Activated CD4-positive, alpha-beta T cell treated with anti-CD3 and anti-CD28 coated beads, Interleukin-2, amount 10 ng/mL, durations not matched to agents 24 days and 14 days (primary cell): ENCODE measurements around the gene PTPRK. TPM values are rescaled to one million over a fixed set of nuclear protein-coding genes. Genes with fewer than 3 reads are reported as not detected.
A peak's percentile ranks its signal among the peaks of the same experiment; 100 is the strongest.

Experiments used
- DNase-seq: peaks from one replicate; pipeline ENCODE4 v3.0.0; 2022
- H3K27ac Mint-ChIP-seq: one replicate; pipeline ENCODE4 v1.8.0; 2022; ENCODE audit warnings: mild to moderate bottlenecking, mixed read lengths
- H3K27me3 Mint-ChIP-seq: one replicate; pipeline ENCODE4 v1.8.0; 2022; ENCODE audit warnings: mixed read lengths
- H3K36me3 Mint-ChIP-seq: one replicate; pipeline ENCODE4 v1.8.0; 2022; ENCODE audit warnings: low read depth, mild to moderate bottlenecking, mixed read lengths
- H3K4me1 Mint-ChIP-seq: one replicate; pipeline ENCODE4 v1.8.0; 2021; ENCODE audit warnings: mixed read lengths
- H3K4me3 Mint-ChIP-seq: one replicate; pipeline ENCODE4 v1.8.0; 2022; ENCODE audit warnings: mild to moderate bottlenecking, moderate library complexity, mixed read lengths
- H3K9me3 Mint-ChIP-seq: one replicate; pipeline ENCODE4 v1.8.0; 2021; ENCODE audit warnings: mixed read lengths
- intact Hi-C: fragments of 100-400 bp; cut with micrococcal nuclease; formaldehyde crosslinking; loops from one replicate; pipeline ENCODE4 v1.15.1; 2023
- total RNA-seq: library from RNA; stranded (reverse); gene quantifications from 2 replicates; pipeline ENCODE4 v1.2.3, GENCODE V29; 2022

The PTPRK gene
- total RNA-seq = 3.6 and 5.4 TPM in 2 replicates

DNA sequence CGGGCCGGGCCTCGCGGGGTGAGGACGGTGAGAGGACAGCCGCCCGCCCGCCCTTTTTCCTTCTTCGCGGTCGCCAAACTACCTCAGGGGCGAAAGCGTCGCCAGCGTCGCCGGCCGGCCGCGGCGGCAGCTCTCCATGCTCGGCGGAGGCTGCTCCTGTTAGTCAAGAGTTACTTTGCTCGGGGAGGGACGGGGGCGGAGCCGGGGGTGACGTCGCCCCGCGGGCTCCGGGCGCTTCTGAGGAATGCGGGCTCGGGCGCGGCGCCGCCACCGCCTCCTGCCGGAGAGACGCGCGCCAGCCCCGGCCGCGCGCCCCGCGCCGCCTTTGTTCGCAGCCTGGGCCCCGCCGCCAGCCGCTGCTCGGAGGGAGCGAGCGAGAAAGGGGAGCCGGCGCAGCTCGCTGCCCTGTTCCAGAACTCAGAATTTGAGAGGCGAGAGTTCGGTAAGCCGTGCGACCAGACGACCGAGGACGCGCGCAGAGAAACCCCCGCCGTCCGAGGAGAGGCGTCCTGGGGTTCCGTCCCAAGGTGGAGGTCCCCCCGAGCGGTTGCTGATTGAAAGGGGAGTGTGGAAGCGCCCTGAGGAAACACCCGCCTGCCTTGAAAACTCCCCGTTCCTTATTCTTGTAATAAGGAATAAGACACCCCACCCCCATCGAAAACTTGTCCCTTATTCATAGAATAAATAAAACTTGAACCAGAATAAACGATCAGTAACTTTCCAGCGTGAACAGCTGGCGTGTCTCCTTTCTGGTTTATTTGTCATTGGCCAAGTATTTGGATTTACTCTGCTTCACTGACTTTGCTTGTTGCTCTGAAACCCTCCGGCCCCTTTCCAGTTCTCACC, at the start of gene PTPRK:
Gene PTPRK (minus strand): TSS at position 164 of the 846 bp plus-strand sequence. CDS start 241 bp downstream, outside the sequence.
- Mint-ChIP-seq H3K9me3 (no peaks in the 10 kb centered on the region), H3K4me3 (peak within 1 kb of the TSS; percentile 96), H3K36me3 (no peaks in the 10 kb centered on the region), H3K27ac (peak within 1 kb of the TSS; percentile 84), H3K4me1 (peaks cover 19% of the 10 kb centered on the region), H3K27me3 (peaks cover 75% of the 10 kb centered on the region)
- intact Hi-C loops = loop anchor here (5.0 to 10.0 kb wide), 3 partner anchors 137 to 666 kb away; no protein-coding TSS in a partner anchor
- DNase-seq = peak; percentile 96

DNA sequence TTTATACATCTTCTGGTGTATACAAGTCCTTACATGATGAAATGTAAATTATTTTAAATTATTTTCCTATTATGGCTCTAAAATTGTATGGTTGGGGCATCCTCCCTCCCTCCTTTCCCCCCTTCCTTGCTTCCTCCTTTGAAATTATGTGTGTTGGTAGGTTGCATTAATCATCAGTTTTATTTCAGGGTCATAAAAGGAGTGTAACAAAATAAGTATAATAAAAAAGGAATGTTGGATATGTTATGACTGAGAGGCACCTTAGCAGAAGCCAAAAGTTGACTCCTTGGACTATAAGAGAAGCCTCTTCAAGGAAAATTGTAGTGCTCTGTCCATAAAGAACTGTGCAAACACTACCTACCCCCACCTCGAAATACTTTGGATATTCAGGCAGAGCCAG, 46.6 kb upstream of the PTPRK start:
- Mint-ChIP-seq H3K4me1 (peaks cover 5% of the 10 kb centered on the region), H3K9me3 (peaks cover 3% of the 10 kb centered on the region), H3K36me3 (no peaks in the 10 kb centered on the region), H3K27ac (no peak overlapping the region), H3K27me3 (peaks cover 4% of the 10 kb centered on the region), H3K4me3 (no peak overlapping the region)
- intact Hi-C loops = no loop called here
- no peak for DNase-seq

DNA sequence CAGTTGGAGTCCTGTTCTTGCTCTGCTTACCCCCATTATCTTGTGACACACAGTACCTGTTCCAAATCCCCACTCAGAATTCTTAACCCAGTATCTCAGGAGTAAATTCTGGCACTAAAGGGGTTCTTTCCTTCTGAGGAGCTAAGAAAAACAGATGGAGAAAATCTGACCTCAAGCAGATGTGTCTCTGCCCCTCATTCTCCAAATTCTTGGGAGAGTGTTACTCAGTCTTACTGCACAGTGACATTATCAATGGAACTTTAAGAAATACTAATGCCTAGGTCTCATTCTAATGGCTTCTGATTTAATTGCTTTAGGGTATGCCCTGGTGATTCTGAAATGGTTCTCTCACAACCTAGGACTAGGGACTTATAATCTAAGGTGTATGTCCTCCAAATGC, 40.6 kb upstream of the PTPRK start:
- Mint-ChIP-seq H3K36me3 (no peaks in the 10 kb centered on the region), H3K4me3 (no peak overlapping the region), H3K27me3 (peaks cover 6% of the 10 kb centered on the region), H3K27ac (no peak overlapping the region), H3K9me3 (peaks cover 3% of the 10 kb centered on the region), H3K4me1 (no peaks in the 10 kb centered on the region)
- no peak for DNase-seq
- intact Hi-C loops = no loop called here

DNA sequence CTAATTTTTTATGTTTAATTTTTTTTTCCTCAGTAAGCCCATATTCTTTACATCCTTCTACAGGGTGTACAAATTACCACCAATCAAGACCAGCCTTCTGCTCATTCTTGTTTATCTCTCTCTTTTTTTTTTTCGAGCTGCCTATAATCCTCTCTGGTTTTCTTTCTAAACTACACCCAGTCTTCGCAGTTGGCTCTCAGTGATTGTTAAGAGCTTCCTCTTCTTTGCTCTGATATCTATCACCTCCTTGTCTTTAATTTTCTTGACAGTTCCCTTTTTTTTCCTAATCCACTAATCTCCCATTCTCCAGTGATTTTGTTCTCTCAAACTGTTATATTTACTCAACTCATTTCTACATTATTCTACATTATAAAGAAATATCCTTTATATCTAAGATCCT, 38.5 kb upstream of the PTPRK start:
- intact Hi-C loops = no loop called here
- no peaks in the 10 kb centered on the region for H3K4me1 Mint-ChIP-seq
- H3K36me3 Mint-ChIP-seq = no peaks in the 10 kb centered on the region
- no peak for DNase-seq
- peaks cover 7% of the 10 kb centered on the region for H3K27me3 Mint-ChIP-seq
- no peak overlapping the region for H3K27ac Mint-ChIP-seq
- H3K4me3 Mint-ChIP-seq = no peak overlapping the region
- peaks cover 3% of the 10 kb centered on the region for H3K9me3 Mint-ChIP-seq

DNA sequence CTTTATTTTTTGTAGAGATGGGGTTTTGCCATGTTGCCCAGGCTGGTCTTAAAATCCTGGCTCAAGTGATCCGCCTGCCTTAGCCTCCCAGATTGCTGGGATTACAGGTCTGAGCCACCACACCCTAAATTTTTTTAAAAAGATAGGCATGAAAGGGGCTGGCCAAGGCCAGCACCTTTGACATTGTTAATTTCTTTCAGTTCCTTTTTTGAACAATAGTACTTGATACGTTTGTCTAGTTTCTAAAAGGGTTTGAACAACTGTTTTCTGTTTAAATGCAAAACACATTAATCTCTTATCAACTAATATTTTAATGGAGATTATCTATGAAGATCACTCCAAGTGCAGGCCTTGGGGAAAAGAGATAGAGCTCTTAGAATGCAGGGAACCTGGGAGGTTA, 37.6 kb upstream of the PTPRK start:
- no peak overlapping the region for H3K27ac Mint-ChIP-seq
- H3K27me3 Mint-ChIP-seq = peaks cover 9% of the 10 kb centered on the region
- H3K9me3 Mint-ChIP-seq = peaks cover 3% of the 10 kb centered on the region
- no peak for DNase-seq
- H3K4me3 Mint-ChIP-seq = no peak overlapping the region
- intact Hi-C loops = no loop called here
- no peaks in the 10 kb centered on the region for H3K4me1 Mint-ChIP-seq
- no peaks in the 10 kb centered on the region for H3K36me3 Mint-ChIP-seq

DNA sequence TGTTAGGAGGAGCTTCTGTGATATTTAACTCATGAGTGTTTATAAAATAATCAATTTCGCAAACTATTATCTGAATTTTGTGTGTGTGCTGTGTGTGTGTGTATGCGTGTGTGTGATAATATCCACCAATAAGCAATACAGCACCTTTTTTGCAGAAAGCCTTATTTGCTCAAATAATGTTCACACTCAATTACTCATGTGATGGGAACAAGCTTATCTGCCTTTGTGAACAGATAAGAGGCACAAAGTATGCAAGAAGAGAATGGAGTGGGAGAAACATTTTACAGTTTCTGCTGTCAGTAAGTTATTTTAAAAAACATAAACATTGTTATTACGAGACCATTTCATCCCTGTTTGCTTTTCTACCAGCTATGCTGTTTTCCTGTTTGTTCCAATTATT, 36.7 kb upstream of the PTPRK start:
- H3K27me3 Mint-ChIP-seq = peaks cover 10% of the 10 kb centered on the region

DNA sequence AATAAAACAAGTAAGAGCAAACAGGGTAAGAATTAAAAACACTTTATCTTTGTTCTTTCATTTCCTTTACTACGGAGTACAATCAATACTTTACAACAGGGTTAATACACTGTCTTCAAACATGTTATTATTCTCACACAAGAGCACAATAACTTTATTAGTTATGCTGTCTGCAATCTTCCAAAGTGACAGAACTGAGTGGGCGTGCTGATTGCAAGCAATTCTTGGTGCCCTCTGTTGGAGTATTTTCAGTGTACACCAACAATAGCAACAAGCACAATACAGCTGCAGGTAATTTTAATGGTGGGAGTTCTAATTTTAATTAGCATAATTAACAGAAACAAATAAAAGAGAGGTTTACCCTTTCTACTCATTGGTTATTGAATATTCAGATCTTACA, 33.9 kb upstream of the PTPRK start:
- no peak for DNase-seq
- Mint-ChIP-seq H3K27me3 (peaks cover 8% of the 10 kb centered on the region), H3K4me3 (no peak overlapping the region), H3K9me3 (no peaks in the 10 kb centered on the region), H3K36me3 (no peaks in the 10 kb centered on the region), H3K4me1 (no peaks in the 10 kb centered on the region), H3K27ac (no peak overlapping the region)
- intact Hi-C loops = no loop called here

More for the DNA sequence above, 36.7 kb upstream of the PTPRK start:
- no peak for DNase-seq
- Mint-ChIP-seq H3K4me1 (no peaks in the 10 kb centered on the region), H3K4me3 (no peak overlapping the region), H3K9me3 (no peaks in the 10 kb centered on the region), H3K27ac (no peak overlapping the region), H3K36me3 (no peaks in the 10 kb centered on the region)
- intact Hi-C loops = no loop called here

DNA sequence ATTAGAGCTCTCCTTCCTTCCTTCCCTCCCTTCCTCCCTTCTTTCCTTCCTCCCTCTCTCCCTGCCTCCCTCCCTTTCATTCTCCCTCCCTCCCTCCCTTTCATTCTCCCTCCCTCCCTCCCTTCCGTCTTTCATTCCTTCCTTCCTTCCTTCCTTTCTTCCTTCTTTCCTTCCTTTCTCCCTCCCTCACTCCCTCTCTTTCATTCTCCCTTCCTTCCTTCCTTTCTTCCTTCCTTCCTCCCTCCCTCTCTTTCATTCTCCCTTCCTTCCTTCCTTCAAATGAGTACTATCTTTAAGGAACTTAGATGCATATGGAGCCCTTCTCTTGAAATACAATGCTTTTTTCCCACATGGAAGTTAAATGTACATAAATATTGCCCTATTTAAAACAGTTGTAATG, 20.9 kb upstream of the PTPRK start:
- Mint-ChIP-seq H3K27me3 (peaks cover 7% of the 10 kb centered on the region), H3K36me3 (no peaks in the 10 kb centered on the region), H3K4me3 (no peak overlapping the region), H3K27ac (no peak overlapping the region), H3K9me3 (no peaks in the 10 kb centered on the region), H3K4me1 (no peaks in the 10 kb centered on the region)
- intact Hi-C loops = no loop called here
- DNase-seq = no peak

DNA sequence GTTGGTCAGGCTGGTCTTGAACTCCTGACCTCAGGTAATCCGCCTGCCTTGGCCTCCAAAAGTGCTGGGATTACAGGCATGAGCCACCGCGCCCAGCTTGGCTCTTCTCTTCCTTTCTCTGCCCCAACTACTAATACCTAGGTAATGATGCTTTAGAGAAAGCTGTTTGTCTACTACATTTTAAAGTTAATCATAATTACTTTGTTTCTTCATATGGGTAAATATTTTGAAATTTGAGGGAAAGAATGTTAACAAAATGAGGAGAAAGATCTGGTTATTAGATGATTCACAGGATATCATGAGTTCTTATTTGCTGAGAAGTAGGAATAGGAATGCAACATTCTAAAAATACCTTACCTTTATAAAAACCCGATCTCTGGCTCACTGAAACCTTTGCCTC, 18.4 kb upstream of the PTPRK start:
- H3K4me1 Mint-ChIP-seq = no peaks in the 10 kb centered on the region
- DNase-seq = no peak
- no peaks in the 10 kb centered on the region for H3K36me3 Mint-ChIP-seq
- H3K27me3 Mint-ChIP-seq = peaks cover 12% of the 10 kb centered on the region
- no peak overlapping the region for H3K4me3 Mint-ChIP-seq
- intact Hi-C loops = no loop called here
- no peak overlapping the region for H3K27ac Mint-ChIP-seq
- H3K9me3 Mint-ChIP-seq = no peaks in the 10 kb centered on the region

DNA sequence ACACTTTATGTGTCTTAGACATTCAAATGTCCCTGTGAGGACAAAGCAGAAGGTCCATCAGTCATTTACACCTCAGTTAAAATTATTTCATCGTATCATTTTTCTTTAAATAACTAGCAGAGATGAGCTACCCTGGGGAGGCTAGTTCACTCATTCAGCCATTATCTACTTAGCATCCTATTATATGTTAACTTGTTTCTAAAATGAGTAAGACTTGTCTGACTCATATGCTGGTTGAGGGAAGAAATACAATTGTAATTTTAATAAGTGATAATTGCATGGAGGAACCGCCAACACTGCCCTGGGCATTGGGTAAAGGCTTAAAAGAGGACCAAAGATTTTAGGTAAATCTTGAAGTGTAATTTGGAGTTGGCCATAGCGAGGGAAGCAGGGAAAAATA, 12.4 kb upstream of the PTPRK start:
- Mint-ChIP-seq H3K4me1 (peaks cover 3% of the 10 kb centered on the region), H3K4me3 (no peak overlapping the region), H3K27me3 (peaks cover 15% of the 10 kb centered on the region), H3K27ac (no peak overlapping the region), H3K9me3 (no peaks in the 10 kb centered on the region), H3K36me3 (no peaks in the 10 kb centered on the region)
- intact Hi-C loops = no loop called here
- DNase-seq = no peak

DNA sequence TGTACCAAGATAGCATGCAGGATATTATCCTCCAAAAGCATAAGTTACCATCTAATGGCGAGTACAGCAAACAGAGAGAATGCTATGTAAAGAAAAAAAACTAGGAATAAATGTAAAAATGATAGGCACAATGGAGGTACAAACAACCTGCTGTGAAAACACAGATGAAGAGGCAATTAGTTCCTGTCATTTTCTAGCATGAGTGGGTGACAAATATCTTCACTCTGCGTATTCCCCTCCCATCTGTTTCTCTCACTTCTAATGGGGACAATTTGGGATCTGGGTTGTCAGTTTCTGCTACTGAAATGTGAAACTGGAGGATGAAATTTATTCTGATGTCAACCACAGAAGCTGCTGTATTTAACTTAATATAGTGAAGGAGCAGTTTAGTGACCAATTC, 11.7 kb upstream of the PTPRK start:
- DNase-seq = no peak
- Mint-ChIP-seq H3K36me3 (no peaks in the 10 kb centered on the region), H3K4me1 (peaks cover 3% of the 10 kb centered on the region), H3K4me3 (no peak overlapping the region), H3K27ac (no peak overlapping the region), H3K27me3 (peaks cover 17% of the 10 kb centered on the region), H3K9me3 (no peaks in the 10 kb centered on the region)
- intact Hi-C loops = no loop called here

DNA sequence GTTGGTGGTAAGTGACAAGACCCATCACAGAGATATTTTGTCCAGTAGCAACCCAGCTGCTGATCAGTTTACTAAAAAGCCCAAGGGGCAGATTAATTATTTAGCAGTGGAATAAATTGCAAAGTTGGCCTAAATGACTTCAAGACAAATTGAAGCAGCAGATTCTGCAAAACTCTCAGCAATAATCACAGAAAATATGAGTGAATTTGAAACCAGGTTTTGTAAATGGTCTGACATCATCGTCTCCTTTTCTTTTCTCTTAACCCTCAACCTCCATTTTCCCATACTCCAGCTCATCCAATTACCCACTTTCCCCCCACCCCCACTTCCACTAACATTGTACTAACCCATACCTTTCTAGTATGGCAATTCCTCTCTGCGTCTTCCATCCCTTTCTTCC, 11.3 kb upstream of the PTPRK start:
- H3K9me3 Mint-ChIP-seq = no peaks in the 10 kb centered on the region
- no peak for DNase-seq
- intact Hi-C loops = no loop called here
- peaks cover 3% of the 10 kb centered on the region for H3K4me1 Mint-ChIP-seq
- no peak overlapping the region for H3K4me3 Mint-ChIP-seq
- no peak overlapping the region for H3K27ac Mint-ChIP-seq
- peaks cover 17% of the 10 kb centered on the region for H3K27me3 Mint-ChIP-seq
- H3K36me3 Mint-ChIP-seq = no peaks in the 10 kb centered on the region

DNA sequence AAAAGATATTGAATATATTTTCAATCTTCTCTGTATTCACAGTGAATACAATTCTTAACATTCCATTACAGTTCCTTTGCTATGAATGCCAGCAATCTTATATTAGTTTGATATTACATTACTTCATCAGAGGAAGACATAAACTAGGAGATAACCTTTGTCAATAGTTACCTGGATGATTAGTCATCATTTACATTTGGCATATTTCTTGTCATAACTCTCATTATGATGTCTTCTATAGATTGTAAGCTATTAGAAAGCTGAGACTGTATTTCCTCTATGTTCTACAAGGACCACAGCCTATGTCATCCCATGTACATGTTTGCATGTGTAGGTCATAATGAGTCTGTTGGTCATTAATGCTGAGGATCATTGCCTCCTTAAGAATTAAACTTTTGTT, 7.8 kb upstream of the PTPRK start:
- Mint-ChIP-seq H3K27ac (no peak overlapping the region), H3K36me3 (no peaks in the 10 kb centered on the region), H3K4me1 (peaks cover 3% of the 10 kb centered on the region), H3K4me3 (no peak overlapping the region), H3K9me3 (no peaks in the 10 kb centered on the region), H3K27me3 (peaks cover 23% of the 10 kb centered on the region)
- DNase-seq = no peak
- intact Hi-C loops = loop anchor here (10.0 kb wide), 1 partner anchor 673 kb away; no protein-coding TSS in a partner anchor

DNA sequence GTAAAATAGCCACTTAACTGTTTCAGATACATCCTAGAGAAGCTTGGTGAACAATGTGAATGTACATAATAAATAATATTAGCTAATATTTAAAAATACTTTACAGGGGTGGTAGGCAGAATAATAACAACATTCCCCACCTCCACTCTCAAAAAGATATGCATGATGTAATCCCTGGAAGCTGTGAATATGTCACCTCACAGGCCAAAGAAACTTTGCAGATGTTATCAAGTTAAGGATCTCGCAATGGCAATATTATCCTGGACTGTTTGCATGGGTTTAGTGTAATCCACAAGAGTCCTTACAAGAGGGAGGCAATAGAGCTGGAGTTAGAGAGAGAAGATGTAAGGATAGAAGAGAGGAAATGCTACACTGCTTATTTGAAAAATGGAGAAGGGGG, 7.0 kb upstream of the PTPRK start:
- Mint-ChIP-seq H3K9me3 (no peaks in the 10 kb centered on the region), H3K4me3 (no peak overlapping the region), H3K27me3 (peaks cover 28% of the 10 kb centered on the region), H3K36me3 (no peaks in the 10 kb centered on the region), H3K4me1 (peaks cover 3% of the 10 kb centered on the region), H3K27ac (no peak overlapping the region)
- intact Hi-C loops = loop anchor here (10.0 kb wide), 1 partner anchor 673 kb away; no protein-coding TSS in a partner anchor
- DNase-seq = no peak
